Daoy (cell line): ENCODE results near the gene CCDC13. TPM values are rescaled to one million over a fixed set of nuclear protein-coding genes. Genes with fewer than 3 reads are reported as not detected.

Source experiments
- DNase-seq: peaks from one replicate; pipeline ENCODE4 v3.0.0-alpha.2; 2015; ENCODE audit warnings: low read depth
- total RNA-seq: library from RNA; depleted of rRNA; stranded (reverse); fragments of >200 nt; shearing (Covaris generic); gene quantifications from 2 replicates; pipeline ENCODE4 v1.2.3, GENCODE V29; 2014; rRNA removed

CCDC13 gene
- total RNA-seq, 1 experiment from 2014 or later = 1.5 TPM

DNA sequence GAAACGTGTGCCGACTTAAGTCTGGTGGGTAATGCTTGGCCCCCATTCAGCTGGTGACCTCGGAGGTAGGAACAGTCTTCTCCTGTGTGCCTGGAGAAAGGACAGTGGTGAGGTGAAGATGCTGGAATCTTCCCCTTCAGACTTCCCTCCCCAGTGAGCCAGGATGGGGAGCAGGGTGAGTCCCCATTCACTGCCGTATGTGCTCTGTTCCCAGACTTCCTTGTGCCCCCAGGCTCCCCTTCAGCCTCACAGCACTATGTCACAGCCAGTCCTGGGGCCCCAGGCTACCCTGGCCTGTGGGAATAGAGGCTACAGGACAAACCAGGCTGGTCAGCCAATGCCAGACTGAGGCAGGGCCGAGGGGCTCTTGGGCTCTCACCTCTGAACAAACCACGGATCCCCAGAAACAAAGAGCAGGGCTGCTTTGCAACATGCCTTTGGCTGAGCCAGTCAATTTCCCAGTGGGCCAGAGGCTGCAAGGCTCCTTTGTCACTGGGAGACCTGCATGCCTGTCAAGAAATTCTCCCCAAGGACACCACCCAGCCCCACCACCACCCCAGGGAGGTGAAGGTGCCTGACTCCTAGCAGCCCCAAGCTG, 38.7 kb downstream of the CCDC13 start:
- DNase-seq = no peak

DNA sequence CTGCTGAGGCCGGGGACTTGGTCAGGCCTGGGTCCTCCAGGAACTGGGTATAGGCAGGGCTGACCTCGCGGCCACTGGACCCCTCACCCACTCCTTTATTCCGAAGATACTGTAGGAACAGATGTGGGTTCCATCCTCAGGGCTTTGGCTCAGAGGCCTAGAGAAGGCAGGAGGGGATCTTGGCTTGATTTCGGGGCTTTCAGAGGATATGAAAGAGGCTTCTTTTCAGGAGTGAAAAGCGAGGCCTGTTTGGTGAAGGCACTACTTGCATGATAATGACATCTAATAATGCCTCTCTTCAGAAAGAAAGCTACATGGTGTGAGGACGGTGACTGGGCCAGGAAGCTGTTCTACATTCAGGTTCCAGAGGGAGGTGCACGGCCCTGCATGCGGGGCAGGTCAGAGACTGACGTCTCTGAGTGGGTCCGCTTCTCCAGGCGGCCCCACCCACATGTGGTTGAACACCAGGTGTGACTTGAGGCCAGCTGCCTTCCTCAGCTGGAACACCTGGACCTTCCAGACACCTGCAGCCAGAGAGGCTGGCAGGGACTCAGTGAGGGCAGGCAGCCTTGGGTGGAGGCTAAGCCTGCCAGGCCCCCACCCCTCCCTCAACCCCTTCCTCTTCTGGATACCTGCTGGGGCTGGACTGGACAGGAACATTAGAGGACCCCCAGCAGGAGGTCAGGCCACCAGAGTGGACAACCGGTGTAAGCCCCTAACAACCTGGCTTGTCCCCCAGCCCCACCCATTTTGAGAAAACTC, 39.4 kb downstream of the CCDC13 start:
- no peak for DNase-seq

DNA sequence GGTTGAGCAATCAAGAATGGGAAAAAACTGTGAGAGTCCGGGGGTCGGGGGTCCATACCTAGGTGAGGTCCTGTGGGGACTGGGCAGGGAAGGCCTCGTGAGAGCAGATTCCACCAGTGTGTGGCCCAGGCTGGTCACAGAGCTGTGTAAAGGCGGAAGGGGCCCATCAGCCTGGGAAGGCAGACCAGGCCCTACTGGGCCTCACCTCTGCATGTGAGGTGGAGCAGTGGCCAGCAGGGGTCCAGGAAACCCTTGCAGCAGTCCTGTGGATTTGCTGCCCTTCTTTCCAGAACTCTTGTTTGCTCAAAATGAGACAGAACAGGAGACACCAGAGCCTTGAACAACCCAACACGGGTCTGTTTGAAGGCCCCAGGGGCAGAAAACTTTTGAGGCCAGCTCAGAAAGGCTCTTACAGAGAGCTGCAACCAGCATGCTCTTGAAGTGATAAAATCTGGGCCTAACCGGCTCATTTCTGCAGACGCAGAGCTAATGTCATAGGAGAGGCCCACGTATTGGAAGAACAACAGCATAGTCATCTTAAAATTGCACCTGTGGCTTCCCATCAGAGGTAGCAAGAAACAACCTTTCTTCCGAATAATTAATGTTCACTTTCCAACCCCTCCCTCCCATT, 40.1 kb downstream of the CCDC13 start:
- no peak for DNase-seq

DNA sequence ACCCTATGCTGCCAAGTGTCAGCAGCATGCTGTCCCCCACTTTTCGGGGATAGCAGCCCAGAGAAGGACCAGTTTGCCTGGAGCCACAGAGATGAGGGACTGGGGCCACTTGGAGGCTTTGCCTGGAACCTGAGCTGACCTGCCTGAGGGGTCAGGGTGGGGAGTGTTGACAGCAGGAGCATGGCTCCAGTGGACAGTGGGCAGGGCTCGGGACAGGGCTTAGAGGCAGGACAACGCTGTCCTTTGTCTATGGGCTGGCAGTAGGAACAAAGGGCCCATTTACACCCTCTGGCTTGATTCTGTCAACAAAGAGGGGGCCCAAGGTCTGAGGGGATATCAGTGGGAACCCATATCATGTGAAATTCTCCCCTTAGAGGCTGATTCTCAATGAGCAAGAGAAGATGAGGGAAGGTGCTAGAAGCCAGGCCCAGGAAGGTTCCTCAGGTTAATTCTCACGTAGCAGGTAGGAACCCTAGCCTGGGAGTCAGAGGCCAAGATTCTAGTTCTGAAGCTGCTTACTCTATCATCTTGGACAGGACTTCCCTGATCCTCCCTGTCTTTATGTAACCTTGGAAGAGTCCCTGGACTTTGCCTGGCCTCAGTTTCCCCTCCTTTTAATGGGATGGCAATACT, 40.7 kb downstream of the CCDC13 start:
- DNase-seq = no peak

DNA sequence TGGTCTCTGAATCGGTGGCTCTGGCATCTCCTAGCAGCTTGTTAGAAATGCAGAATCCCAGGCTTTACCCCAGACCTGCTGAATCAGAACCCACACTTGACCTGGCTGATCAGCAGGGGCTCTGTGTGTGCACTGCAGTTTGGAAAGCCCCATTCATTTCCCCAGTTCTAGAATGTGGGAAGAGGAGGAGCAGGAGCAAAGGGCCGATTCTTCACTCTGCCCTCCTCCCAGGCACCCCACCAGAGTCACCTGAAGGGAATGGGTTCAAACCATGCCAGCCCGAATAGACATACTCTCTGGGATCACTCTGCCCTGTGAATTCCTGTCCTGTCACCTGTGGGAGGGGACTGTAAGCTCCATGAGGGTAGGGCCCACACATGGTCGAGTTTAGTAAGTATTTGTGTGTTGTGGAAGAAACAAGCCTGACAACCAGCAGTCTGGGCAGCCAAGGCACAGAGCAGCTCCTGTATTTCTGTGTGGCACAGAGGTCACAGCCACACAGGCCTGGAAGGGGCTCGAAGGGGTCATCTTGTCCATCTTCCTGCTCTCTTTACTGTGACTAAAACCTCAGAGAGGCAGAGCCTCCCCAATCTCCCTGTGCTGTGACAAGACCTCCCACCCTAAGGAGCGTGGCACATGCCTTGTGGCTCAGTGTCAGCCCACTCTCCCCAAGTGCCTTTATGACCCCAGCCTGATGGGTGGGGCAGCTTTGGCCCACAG, 41.4 kb downstream of the CCDC13 start:
- no peak for DNase-seq

DNA sequence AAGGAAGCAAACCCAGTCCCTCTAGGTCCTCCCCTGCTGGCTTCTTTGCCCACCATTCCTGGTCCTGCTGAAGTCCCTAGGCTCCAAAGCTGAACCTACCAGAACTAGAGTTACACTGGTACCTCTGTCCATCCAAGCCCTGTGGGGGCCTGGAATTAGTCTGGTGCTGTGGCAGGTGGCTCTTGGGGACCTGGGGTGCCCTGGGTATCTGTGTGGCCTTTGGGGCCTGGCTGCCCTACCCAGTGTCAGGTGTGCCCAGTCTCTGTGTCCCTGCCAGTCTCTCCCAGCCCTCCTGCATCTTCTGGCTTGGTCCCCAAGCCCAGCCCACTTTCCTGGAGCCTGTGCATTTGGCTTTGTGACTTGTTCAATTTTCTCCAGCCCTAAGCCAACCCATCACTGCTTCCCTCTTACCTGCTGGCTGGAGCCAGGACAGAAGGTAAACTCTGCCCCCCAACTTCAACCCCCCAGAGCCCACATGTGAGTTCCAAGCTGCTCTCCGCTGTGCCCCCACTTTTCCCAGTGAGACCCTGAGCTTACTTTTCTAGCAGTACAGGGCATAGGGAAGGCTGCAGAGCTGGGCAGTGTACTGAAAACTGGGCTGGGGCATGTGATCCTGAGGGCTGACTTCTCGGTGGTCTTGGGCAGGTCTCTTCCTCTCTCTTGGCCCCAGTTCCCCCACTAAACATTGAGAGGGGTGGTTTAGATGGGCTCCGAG, 42.2 kb downstream of the CCDC13 start:
- no peak for DNase-seq

DNA sequence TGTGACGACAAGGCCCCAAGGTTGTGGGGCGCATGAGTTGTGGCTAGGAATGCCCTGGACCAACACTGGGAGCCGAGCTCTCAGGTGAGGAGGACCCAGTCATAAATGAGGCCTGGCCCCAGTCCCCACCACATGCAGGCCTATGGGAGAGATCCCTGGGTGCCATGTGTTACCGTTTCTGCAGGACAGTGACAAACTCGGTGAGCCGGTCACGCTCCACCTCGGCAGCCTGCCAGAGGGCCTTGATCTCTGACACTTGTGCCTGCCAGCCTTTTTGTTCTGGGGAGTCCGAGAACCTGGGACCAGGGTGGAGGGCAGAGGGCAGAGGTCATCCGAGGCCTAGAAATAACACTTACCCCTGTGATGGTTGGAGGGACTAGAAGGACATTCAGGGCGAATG, 42.8 kb downstream of the CCDC13 start:
- no peak for DNase-seq

DNA sequence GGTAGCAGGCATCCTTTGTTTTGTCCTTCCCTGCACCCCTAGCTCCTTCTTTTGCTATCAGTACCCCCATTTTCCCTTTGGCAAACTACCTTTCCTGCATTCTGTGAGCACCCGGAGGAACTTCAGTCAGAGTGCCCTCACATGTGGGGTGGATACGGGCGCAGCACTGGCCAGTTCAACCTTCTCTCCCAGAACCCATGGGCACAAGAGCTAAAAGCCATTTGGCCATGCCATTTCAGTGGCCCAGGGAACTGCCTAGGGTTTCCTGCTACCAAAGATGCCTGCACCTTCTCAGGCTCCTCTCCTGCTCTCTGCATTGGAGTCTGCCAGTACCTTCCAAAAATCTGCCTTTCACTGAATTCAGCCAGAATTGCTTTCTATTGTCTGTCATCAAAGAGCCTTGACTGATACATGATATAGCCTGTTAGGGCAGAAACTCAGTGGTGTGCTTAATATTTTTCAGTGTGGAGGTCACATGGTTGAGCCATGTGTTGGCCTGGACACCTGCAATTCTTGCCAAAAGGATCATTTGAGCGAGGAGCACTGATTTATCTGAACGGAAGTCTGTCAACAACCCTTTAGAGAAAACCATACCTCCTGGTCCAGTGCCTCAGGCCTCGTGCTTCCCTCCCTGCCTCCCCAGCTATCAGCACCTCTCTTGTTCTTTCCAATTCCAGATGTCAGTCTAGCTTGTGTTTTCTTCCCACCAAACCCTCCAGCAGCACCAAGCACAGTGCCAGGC, 43.5 kb downstream of the CCDC13 start:
- no peak for DNase-seq

DNA sequence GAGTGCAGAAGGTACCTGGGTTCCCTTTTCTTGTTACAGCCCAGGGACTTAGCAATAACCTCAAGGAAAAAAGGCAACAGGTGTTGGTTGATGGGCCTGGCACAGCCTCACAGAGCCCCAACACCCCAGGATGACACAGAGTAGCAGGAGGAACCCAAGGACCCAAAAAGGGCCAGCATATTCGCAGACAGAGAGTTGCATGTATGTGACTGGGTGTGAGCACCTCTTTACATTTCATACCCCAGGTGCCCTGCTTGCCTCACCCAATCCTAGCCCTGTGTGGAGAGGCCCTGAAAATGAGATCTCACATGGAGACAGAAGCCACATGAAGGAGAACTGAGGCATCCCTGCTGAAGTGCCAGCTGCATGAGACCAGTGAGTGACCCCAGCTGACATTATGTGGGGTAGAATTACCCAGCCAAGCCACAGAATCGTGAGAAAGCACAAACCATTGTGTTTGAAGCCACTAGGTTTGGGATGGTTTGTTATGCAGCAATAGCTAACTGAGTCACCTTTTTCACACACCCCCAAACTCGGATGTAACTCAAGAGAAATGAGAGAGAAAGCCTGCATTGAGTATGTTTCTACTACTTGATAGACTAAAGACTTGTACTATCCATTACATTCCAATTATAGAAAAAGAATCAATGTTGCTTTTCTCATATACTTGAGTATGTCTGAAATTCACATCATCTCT, 44.2 kb downstream of the CCDC13 start:
- DNase-seq = no peak

DNA sequence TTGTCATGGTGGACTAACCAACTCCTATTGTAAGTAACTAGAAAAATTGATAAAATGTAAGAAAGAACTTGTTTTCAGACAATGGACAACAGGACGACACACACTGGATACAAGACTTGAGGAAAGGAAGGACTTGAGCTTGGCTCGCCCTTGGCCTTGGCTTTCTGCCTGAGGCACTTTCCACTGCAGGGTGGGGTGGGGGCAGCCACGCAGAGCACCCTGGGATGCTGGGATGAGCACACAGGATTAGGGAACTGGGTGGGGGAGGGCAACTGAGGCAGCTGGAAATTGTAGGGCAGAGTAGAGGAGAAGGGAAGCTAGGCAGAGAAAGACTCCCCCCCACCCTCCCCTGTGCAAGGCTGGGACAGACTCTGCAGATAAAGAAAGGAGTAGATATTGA, 45.0 kb downstream of the CCDC13 start:
- no peak for DNase-seq

DNA sequence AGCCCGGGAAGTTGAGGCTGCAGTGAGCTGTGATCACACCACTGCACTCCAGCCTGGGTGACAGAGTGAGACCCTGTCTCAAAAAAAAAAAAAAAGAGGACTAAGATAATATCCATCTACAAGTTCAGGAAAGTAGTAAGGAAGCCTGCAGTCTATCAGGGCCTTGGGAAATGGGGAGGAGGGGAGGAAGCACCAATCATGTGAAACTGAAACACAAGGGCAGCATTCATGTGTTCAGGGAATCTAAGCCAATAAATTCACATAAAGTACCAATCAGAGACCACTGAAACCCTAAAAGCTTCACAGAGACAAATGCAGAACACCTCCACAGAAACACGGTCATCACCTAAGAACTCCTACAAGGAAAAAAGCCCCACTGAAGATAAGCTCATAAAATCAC, 47.6 kb downstream of the CCDC13 start:
- no peak for DNase-seq

DNA sequence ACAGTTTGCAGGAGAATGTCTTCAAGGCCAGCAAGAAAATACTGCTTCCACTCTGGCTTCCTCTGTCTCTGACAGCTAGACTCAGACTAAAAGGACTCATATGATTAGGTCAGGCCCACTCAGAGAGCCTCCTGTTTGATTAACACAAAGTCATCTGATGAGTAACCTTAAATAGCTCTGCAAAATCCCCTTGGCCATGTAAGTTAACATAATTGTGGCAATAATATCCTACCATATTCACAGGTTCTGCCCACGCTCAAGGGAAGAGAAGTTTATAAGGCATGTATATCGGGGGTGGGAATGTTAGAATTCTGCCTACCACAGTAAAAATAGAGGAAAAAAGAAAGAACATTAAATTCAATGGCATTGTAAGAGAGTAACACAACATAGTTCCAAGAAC, 49.8 kb downstream of the CCDC13 start:
- DNase-seq = peak; percentile 13

Other genes with a start within 250 kb of the CCDC13 start
- 47.7 and 60.1 TPM in 2 replicates for gene SEC22C, start 191.3 kb downstream of the CCDC13 start, total RNA-seq
- gene SS18L2, start 182.4 kb downstream of the CCDC13 start, total RNA-seq = 27.4 and 38.1 TPM in 2 replicates
- 10.7 and 15.5 TPM in 2 replicates for gene NKTR, start 172.6 kb downstream of the CCDC13 start, total RNA-seq
- 2.5 and 5.7 TPM in 2 replicates for gene ZBTB47, start 119.6 kb downstream of the CCDC13 start, total RNA-seq
- not detected in 2 replicates for gene KLHL40, start 87.7 kb downstream of the CCDC13 start, total RNA-seq
- gene HHATL, start 70.5 kb downstream of the CCDC13 start, total RNA-seq = not detected in 2 replicates
- gene HIGD1A, start 31.2 kb upstream of the CCDC13 start, total RNA-seq = 183 and 256 TPM in 2 replicates
- gene ACKR2, start 36.2 kb upstream of the CCDC13 start, total RNA-seq = 0.23 TPM in 1 of 2 replicates, not detected in the other
- not detected in 2 replicates for gene CYP8B1, start 102.6 kb upstream of the CCDC13 start, total RNA-seq
- 0.30 and 0.80 TPM in 2 replicates for gene ZNF662, start 132.9 kb upstream of the CCDC13 start, total RNA-seq
- gene GASK1A, start 206.1 kb upstream of the CCDC13 start, total RNA-seq = 0.11 TPM in 1 of 2 replicates, not detected in the other